Neuronal stem cell (in vitro differentiated cells): Measurements from ENCODE around the gene DLD.
"Not testable (repeated sequence)": the region's sequence is repeated elsewhere in the genome, so short reads cannot be mapped to it uniquely, and the experiment has no call there.

ENCODE experiments used
- DNase-seq: peaks from one replicate; pipeline ENCODE4 v3.0.0-alpha.2; 2013; ENCODE audit warnings: low spot score
- H2AFZ ChIP-seq: one replicate; pipeline ENCODE4 v1.6.1; 2013; ENCODE audit warnings: mild to moderate bottlenecking, low read length, inconsistent platforms
- H2AK5ac ChIP-seq: 2 replicates; pipeline ENCODE4 v1.6.1; 2013; ENCODE audit warnings: low read depth, mild to moderate bottlenecking, inconsistent platforms, low read length, moderate library complexity, mixed read lengths
- H2BK120ac ChIP-seq: 2 replicates; pipeline ENCODE4 v1.6.1; 2013; ENCODE audit warnings: low read depth, mild to moderate bottlenecking, inconsistent platforms, low read length, moderate library complexity, mixed read lengths
- H2BK12ac ChIP-seq: one replicate; pipeline ENCODE4 v1.6.1; 2013; ENCODE audit warnings: low read length, inconsistent platforms
- H2BK15ac ChIP-seq: 2 replicates; pipeline ENCODE4 v1.6.1; 2013; ENCODE audit warnings: mild to moderate bottlenecking, low read length, inconsistent platforms, mixed read lengths
- H2BK5ac ChIP-seq: one replicate; pipeline ENCODE4 v1.6.1; 2013; ENCODE audit warnings: inconsistent platforms, mild to moderate bottlenecking, low read length, moderate library complexity
- H3K14ac ChIP-seq: one replicate; pipeline ENCODE4 v1.6.1; 2013; ENCODE audit warnings: low read length, inconsistent platforms
- H3K18ac ChIP-seq: 2 replicates; pipeline ENCODE4 v1.6.1; 2013; ENCODE audit warnings: low read length, inconsistent platforms
- H3K23ac ChIP-seq: 2 replicates; pipeline ENCODE4 v1.6.1; 2013; ENCODE audit warnings: low read depth, mild to moderate bottlenecking, mixed read lengths, low read length, inconsistent platforms; ENCODE audit not compliant: poor library complexity
- H3K27ac ChIP-seq: replicated peaks from 3 replicates; pipeline ENCODE4 v1.5.1; 2013; ENCODE audit warnings: low read length, inconsistent platforms
- H3K27me3 ChIP-seq, 3 experiments: 2 replicates each; pipeline ENCODE4 v1.6.1; 2013; ENCODE audit warnings: low read length in 3 of 3, mild to moderate bottlenecking in 2 of 3, inconsistent platforms in 1 of 3, low read depth in 1 of 3, mixed read lengths in 1 of 3, moderate library complexity in 1 of 3; ENCODE audit not compliant: control insufficient read depth in 3 of 3, insufficient read depth in 3 of 3
- H3K36me3 ChIP-seq, 2 donors: replicated peaks in 1 of 2; 2 replicates each; pipeline ENCODE4 v1.6.1; 2013; ENCODE audit warnings: low read length in 2 of 2; ENCODE audit not compliant: control insufficient read depth in 2 of 2, insufficient read depth in 2 of 2
- H3K4ac ChIP-seq: 2 replicates; pipeline ENCODE4 v1.6.1; 2013; ENCODE audit warnings: inconsistent platforms, mild to moderate bottlenecking, low read length, moderate library complexity
- H3K4me1 ChIP-seq, 2 donors: 1 replicate in 1 of 2; 2 replicates in 1 of 2; pipeline ENCODE4 v1.6.1; 2013; ENCODE audit warnings: low read length in 2 of 2, low read depth in 1 of 2; ENCODE audit not compliant: control insufficient read depth in 2 of 2, insufficient read depth in 1 of 2
- H3K4me2 ChIP-seq: one replicate; pipeline ENCODE4 v1.6.1; 2013; ENCODE audit warnings: mild to moderate bottlenecking, low read length, inconsistent platforms; ENCODE audit not compliant: insufficient read depth, poor library complexity, severe bottlenecking
- H3K4me3 ChIP-seq, 2 donors: 2 replicates each; pipeline ENCODE4 v1.5.1; 2013; ENCODE audit warnings: low read length in 2 of 2, mild to moderate bottlenecking in 2 of 2, inconsistent platforms in 1 of 2, moderate library complexity in 1 of 2
- H3K79me1 ChIP-seq: one replicate; pipeline ENCODE4 v1.6.1; 2013; ENCODE audit warnings: low read depth, mild to moderate bottlenecking, inconsistent platforms, low read length, moderate library complexity
- H3K9ac ChIP-seq: one replicate; pipeline ENCODE4 v1.6.1; 2013; ENCODE audit warnings: mild to moderate bottlenecking, low read depth, low read length, inconsistent platforms; ENCODE audit not compliant: poor library complexity
- H3K9me3 ChIP-seq, 2 donors: replicated peaks in 1 of 2; 2 replicates each; pipeline versions ENCODE3 to v1.6.1; 2013; ENCODE audit warnings: low read length in 2 of 2, mild to moderate bottlenecking in 2 of 2, inconsistent platforms in 1 of 2, low read depth in 1 of 2, mixed read lengths in 1 of 2, moderate library complexity in 1 of 2; ENCODE audit not compliant: control insufficient read depth in 2 of 2, insufficient read depth in 1 of 2
- H4K8ac ChIP-seq: one replicate; pipeline ENCODE4 v1.6.1; 2013; ENCODE audit warnings: low read depth, mild to moderate bottlenecking, inconsistent platforms, low read length, moderate library complexity
- H4K91ac ChIP-seq: one replicate; pipeline ENCODE4 v1.6.1; 2013; ENCODE audit warnings: low read length, low read depth, mild to moderate bottlenecking, inconsistent platforms; ENCODE audit not compliant: poor library complexity
- WGBS, 2 donors: extraction: QIAGEN DNeasy Blood & Tissue Kit; methylation state at CpG; one replicate each; pipeline ENCODE4 v1.1.7; 2013; ENCODE audit warnings: missing lambda C conversion rate in 2 of 2, mixed read lengths in 1 of 2; ENCODE audit not compliant: insufficient read length in 2 of 2, insufficient replicate concordance in 1 of 2; ENCODE audit errors: extremely low coverage in 2 of 2; 5-methylcytosine and 5-hydroxymethylcytosine counted together

The DLD gene

DNA sequence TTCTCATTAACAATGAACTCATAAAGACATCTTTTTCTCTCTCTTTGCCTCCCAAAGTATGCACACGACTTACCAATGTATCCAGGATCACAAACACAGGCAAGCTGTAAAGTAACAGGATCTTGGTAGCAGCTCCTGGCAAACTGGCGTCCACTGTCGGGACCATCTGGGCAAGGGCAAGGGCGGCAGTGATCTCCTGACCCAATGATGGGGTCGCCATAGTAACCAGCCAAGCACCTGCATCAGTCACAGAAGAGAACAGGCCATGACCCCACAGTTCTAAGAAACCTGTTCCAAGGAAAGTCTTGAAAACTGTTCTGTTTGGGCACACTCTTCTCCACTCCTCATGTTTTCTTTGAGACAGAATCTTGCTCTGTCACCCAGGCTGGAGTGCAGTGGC, 64.4 kb downstream of the DLD start:
- no peaks in the 10 kb centered on the region for H3K9me3 ChIP-seq
- no peak overlapping the region for H2AFZ ChIP-seq
- no peak overlapping the region for H2BK5ac ChIP-seq
- no peaks in the 10 kb centered on the region for H3K79me1 ChIP-seq
- H3K27ac ChIP-seq, result no peak overlapping the region
- H2AK5ac ChIP-seq, result no peak overlapping the region
- no peak overlapping the region for H3K14ac ChIP-seq
- no peak overlapping the region for H3K4ac ChIP-seq
- H3K18ac ChIP-seq, result no peak overlapping the region
- H3K9ac ChIP-seq, result peak overlapping the region; percentile 25
- H3K27me3 ChIP-seq, result no peaks in the 10 kb centered on the region
- H2BK12ac ChIP-seq, result no peak overlapping the region
- no peak overlapping the region for H3K4me2 ChIP-seq
- no peak overlapping the region for H4K91ac ChIP-seq
- H4K8ac ChIP-seq, result no peak overlapping the region
- no peak overlapping the region for H2BK15ac ChIP-seq
- H3K23ac ChIP-seq, result no peak overlapping the region
- peaks cover 3 to 19% of the 10 kb centered on the region in 2 donors for H3K4me1 ChIP-seq
- no CpG with 5 or more reads among the region's 5 CpGs for WGBS, 2 donors
- no peak for DNase-seq
- no peak overlapping the region for H3K4me3 ChIP-seq
- H3K36me3 ChIP-seq, result peaks cover 33 to 81% of the 10 kb centered on the region in 2 donors
- H2BK120ac ChIP-seq, result no peak overlapping the region

DNA sequence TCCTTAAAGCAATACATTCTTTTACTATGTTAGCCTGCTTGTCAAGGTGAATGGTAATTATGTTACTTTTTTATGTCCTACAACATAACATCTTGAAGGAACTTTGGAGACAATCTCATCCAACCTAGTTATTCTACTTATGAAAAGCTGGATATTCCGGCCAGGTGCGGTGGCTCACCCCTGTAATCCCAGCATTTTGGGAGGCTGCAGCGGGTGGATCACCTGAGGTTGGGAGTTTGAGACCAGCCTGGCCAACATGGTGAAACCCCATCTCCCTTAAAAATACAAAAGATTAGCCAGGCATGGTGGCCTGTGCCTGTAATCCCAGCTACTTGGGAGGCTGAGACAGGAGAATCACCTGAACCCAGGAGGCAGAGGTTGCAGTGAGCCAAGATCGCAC, 66.0 kb downstream of the DLD start:
- H2AFZ ChIP-seq, H3K79me1 ChIP-seq, H2BK12ac ChIP-seq, H3K4ac ChIP-seq, H2AK5ac ChIP-seq, H3K9ac ChIP-seq, H2BK120ac ChIP-seq, H3K14ac ChIP-seq, DNase-seq, H3K27ac ChIP-seq, H4K91ac ChIP-seq, H3K4me2 ChIP-seq, H3K9me3 ChIP-seq, H4K8ac ChIP-seq, H3K4me3 ChIP-seq, H3K23ac ChIP-seq, H2BK5ac ChIP-seq, H2BK15ac ChIP-seq, H3K18ac ChIP-seq, H3K27me3 ChIP-seq: not testable (repeated sequence)
- no CpG with 5 or more reads among the region's 4 CpGs for WGBS, 2 donors
- Histone ChIP-seq H3K4me1 (peaks cover 2 to 10% of the 10 kb centered on the region in 2 donors), H3K36me3 (peaks cover 36 to 79% of the 10 kb centered on the region in 2 donors)

DNA sequence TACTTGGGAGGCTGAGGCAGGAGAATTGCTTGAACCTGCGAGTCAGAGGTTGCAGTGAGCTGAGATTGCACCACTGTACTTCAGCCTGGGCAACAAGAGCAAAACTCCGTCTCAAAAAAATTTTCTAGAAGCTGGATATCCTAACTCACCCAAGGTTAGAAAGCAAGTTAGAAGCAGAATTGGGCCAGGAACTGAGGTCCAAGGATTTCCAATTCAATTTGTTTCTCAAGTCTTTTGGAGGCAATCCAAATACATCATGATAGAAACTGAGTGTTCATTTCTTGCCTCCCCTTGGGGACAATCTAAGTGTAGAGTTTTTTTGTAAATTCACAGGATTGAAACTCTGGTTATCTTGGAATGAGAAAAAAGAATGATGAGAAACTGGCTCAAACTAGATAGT, 66.5 kb downstream of the DLD start:
- Histone ChIP-seq H3K4ac (no peak overlapping the region), H2BK5ac (no peak overlapping the region), H2BK120ac (no peak overlapping the region), H3K4me3 (no peak overlapping the region), H2BK15ac (no peak overlapping the region), H4K8ac (no peak overlapping the region), H3K36me3 (peaks cover 38 to 78% of the 10 kb centered on the region in 2 donors), H3K27me3 (no peaks in the 10 kb centered on the region), H3K79me1 (no peaks in the 10 kb centered on the region), H3K18ac (no peak overlapping the region), H3K27ac (no peak overlapping the region), H2BK12ac (no peak overlapping the region), H3K14ac (no peak overlapping the region), H3K4me1 (peaks cover 2 to 8% of the 10 kb centered on the region in 2 donors), H2AK5ac (no peak overlapping the region), H3K4me2 (no peak overlapping the region), H3K23ac (no peak overlapping the region), H3K9me3 (no peaks in the 10 kb centered on the region), H4K91ac (no peak overlapping the region), H2AFZ (no peak overlapping the region), H3K9ac (no peak overlapping the region)
- no CpG with 5 or more reads among the region's 2 CpGs for WGBS, 2 donors
- no peak for DNase-seq

DNA sequence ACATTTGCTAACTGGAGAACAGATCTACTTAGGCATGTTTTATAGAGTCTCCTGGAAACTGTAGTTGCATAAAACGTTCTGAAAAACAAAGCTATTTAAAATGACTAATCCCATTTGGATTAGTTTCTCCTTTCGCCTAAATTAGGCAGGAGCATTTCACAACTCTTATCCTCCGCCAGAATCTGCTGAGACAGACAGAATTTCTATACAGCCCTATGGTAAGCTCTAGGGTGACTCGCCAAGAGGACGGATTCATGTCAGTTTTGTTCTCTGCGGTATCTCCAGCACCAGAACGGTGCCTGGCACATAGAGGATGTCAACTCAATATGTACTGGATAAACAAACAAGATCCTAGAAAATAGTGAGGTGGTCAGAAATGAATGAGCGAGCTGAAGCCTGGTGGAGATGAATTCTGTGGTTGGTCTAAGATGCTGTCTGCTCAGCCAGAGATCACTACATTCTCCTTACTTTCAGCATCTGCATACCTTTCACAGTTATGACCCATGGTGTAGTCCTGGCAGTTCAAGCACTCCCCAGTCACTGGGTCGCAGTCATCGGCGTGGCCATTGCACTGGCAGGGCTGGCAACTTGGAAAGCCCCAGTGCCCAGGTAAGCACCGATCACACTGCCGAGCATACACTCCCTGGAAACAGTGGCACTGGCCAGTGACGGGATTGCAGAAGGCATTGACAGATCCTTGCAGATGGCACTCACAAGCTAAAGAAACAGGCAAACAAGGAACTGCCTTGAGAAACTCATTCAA, 68.0 kb downstream of the DLD start:
- no peak overlapping the region for H2BK12ac ChIP-seq
- H3K27me3 ChIP-seq, result no peaks in the 10 kb centered on the region
- no peak overlapping the region for H3K9ac ChIP-seq
- no peak overlapping the region for H4K8ac ChIP-seq
- no peak overlapping the region for H2BK120ac ChIP-seq
- H3K4me3 ChIP-seq, result no peak overlapping the region
- no peak for DNase-seq
- no peak overlapping the region for H3K27ac ChIP-seq
- H3K79me1 ChIP-seq, result no peaks in the 10 kb centered on the region
- WGBS, 2 donors, result no CpG with 5 or more reads among the region's 14 CpGs
- H3K4ac ChIP-seq, result no peak overlapping the region
- H3K4me1 ChIP-seq, result peaks cover 0 to 1% of the 10 kb centered on the region in 2 donors
- no peak overlapping the region for H3K18ac ChIP-seq
- no peak overlapping the region for H2BK5ac ChIP-seq
- H2AK5ac ChIP-seq, result no peak overlapping the region
- no peak overlapping the region for H3K14ac ChIP-seq
- no peak overlapping the region for H2AFZ ChIP-seq
- H3K9me3 ChIP-seq, result no peaks in the 10 kb centered on the region
- no peak overlapping the region for H3K23ac ChIP-seq
- H2BK15ac ChIP-seq, result no peak overlapping the region
- H3K36me3 ChIP-seq, result peaks cover 42 to 79% of the 10 kb centered on the region in 2 donors
- no peak overlapping the region for H3K4me2 ChIP-seq
- no peak overlapping the region for H4K91ac ChIP-seq
